Mesendoderm (in vitro differentiated cells): ENCODE data around the gene HDAC4.

Source experiments
- DNase-seq: peaks from one replicate; pipeline ENCODE4 v3.0.0; 2013
- H2AK5ac ChIP-seq: 2 replicates; pipeline ENCODE4 v1.6.1; 2013; ENCODE audit warnings: low read length, inconsistent platforms
- H2BK120ac ChIP-seq: 2 replicates; pipeline ENCODE4 v1.6.1; 2013; ENCODE audit warnings: low read depth, mild to moderate bottlenecking, low read length, moderate library complexity, mixed read lengths
- H2BK15ac ChIP-seq: replicated peaks from 2 replicates; pipeline ENCODE4 v1.6.1; 2013; ENCODE audit warnings: low read depth, mild to moderate bottlenecking, moderate library complexity
- H2BK5ac ChIP-seq: 2 replicates; pipeline ENCODE4 v1.6.1; 2013; ENCODE audit warnings: low read length, inconsistent platforms
- H3K18ac ChIP-seq: 2 replicates; pipeline ENCODE4 v1.6.1; 2013; ENCODE audit warnings: mild to moderate bottlenecking, low read length, mixed read lengths
- H3K23ac ChIP-seq: one replicate; pipeline ENCODE4 v1.6.1; 2013; ENCODE audit warnings: low read length
- H3K27ac ChIP-seq: 2 replicates; pipeline ENCODE4 v1.5.1; 2013; ENCODE audit warnings: low read depth, mild to moderate bottlenecking, inconsistent platforms, low read length, moderate library complexity
- H3K27me3 ChIP-seq: 2 replicates; pipeline ENCODE4 v1.6.1; 2013; ENCODE audit warnings: low read length, control low read depth, mild to moderate bottlenecking, inconsistent platforms; ENCODE audit not compliant: insufficient read depth, poor library complexity
- H3K36me3 ChIP-seq: 2 replicates; pipeline ENCODE4 v1.6.1; 2013; ENCODE audit warnings: low read length, inconsistent platforms; ENCODE audit not compliant: control insufficient read depth, insufficient read depth
- H3K4ac ChIP-seq: one replicate; pipeline ENCODE4 v1.6.1; 2013; ENCODE audit warnings: low read depth, mild to moderate bottlenecking, low read length, moderate library complexity
- H3K4me1 ChIP-seq: 2 replicates; pipeline ENCODE4 v1.6.1; 2013; ENCODE audit warnings: low read depth, low read length, inconsistent platforms; ENCODE audit not compliant: control insufficient read depth
- H3K4me2 ChIP-seq: 2 replicates; pipeline ENCODE4 v1.6.1; 2013; ENCODE audit warnings: low read length
- H3K4me3 ChIP-seq: 2 replicates; pipeline ENCODE4 v1.5.1; 2013; ENCODE audit warnings: mild to moderate bottlenecking, low read length
- H3K56ac ChIP-seq: one replicate; pipeline ENCODE4 v1.6.1; 2013; ENCODE audit warnings: low read length
- H3K79me1 ChIP-seq: 2 replicates; pipeline ENCODE4 v1.6.1; 2013; ENCODE audit warnings: low read length, inconsistent platforms
- H3K79me2 ChIP-seq: 2 replicates; pipeline ENCODE4 v1.6.1; 2013; ENCODE audit warnings: mild to moderate bottlenecking, low read length; ENCODE audit not compliant: control insufficient read depth, insufficient read depth
- H3K9ac ChIP-seq: 2 replicates; pipeline ENCODE4 v1.6.1; 2013; ENCODE audit warnings: low read length, inconsistent platforms
- H4K5ac ChIP-seq: one replicate; pipeline ENCODE4 v1.6.1; 2013; ENCODE audit warnings: low read length
- H4K8ac ChIP-seq: one replicate; pipeline ENCODE4 v1.6.1; 2013; ENCODE audit warnings: low read depth, mild to moderate bottlenecking, control low read depth, low read length, moderate library complexity
- WGBS: extraction: QIAGEN DNeasy Blood & Tissue Kit; methylation state at CpG from one replicate; pipeline ENCODE4 v1.1.7; 2013; ENCODE audit warnings: low lambda C conversion rate, missing lambda C conversion rate; ENCODE audit not compliant: insufficient coverage; ENCODE audit errors: extremely low coverage; 5-methylcytosine and 5-hydroxymethylcytosine counted together

HDAC4 gene

DNA sequence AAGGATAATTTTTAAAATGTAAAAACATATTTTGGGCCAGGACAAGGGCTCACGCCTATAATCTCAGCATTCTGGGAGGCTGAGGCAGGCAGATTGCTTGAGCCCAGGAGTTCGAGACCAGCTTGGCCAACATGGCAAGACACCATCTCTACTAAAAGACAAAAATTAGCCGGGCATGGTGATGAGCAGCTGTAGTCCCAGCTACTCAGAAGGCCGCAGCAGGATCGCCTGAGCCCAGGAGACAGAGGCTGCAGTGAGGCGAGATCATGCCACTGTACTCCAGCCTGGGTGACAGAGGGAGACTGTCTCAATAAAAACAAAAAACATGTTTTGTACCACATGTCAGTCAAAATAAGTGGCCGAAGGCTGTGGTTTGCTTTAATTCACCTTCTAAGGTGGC, 122.5 kb downstream of the HDAC4 start:
- no peak for DNase-seq
- H4K8ac ChIP-seq: no peak overlapping the region
- H2BK15ac ChIP-seq: no peak overlapping the region
- H3K23ac ChIP-seq: no peak overlapping the region
- peaks cover 11% of the 10 kb centered on the region for H3K79me1 ChIP-seq
- no peak overlapping the region for H3K4me3 ChIP-seq
- H2BK120ac ChIP-seq: no peak overlapping the region
- H3K27me3 ChIP-seq: no peaks in the 10 kb centered on the region
- WGBS: no CpG with 5 or more reads among the region's 7 CpGs
- H2BK5ac ChIP-seq: no peak overlapping the region
- no peak overlapping the region for H3K9ac ChIP-seq
- no peaks in the 10 kb centered on the region for H3K36me3 ChIP-seq
- no peak overlapping the region for H3K27ac ChIP-seq
- no peak overlapping the region for H2AK5ac ChIP-seq
- H3K18ac ChIP-seq: no peak overlapping the region
- no peaks in the 10 kb centered on the region for H3K4me1 ChIP-seq
- H3K4ac ChIP-seq: no peak overlapping the region
- no peak overlapping the region for H3K56ac ChIP-seq
- no peak overlapping the region for H4K5ac ChIP-seq
- peaks cover 9% of the 10 kb centered on the region for H3K79me2 ChIP-seq
- no peak overlapping the region for H3K4me2 ChIP-seq

DNA sequence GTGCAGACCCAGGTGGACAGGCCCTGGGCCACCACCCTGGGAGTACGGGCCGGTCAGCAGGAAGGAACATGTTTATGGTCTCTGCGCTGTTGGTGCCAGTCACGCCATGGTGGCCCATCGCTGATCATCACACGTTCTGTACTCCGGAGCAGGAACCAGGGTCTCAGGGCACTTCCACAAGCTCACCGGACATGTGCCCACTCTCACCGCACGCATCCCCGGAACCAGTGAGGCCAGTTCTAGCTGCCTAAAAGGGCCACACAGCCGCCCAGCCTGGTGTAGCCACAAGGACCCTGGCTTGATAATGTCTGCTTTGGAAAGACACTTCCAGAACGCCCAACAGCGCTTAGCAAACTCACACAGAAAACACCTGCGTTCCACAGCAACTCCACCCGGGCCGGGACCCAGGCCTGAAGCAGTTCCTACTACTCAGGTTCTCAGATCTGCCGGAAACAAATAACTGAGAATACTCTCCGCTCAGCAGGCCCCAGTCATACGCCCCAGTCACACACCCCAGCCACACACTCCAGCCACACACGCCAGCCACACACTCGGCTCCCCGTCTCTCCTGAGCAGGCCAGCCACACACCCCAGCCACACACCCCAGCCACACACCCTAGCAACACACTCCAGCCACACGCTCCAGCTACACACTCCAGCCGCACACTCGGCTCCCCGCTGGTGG, 123.3 kb downstream of the HDAC4 start:
- Histone ChIP-seq H2BK120ac (no peak overlapping the region), H3K4ac (no peak overlapping the region), H4K5ac (no peak overlapping the region), H3K27me3 (no peaks in the 10 kb centered on the region), H2BK15ac (no peak overlapping the region), H3K23ac (no peak overlapping the region), H3K79me2 (peaks cover 12% of the 10 kb centered on the region), H3K56ac (no peak overlapping the region), H3K4me1 (no peaks in the 10 kb centered on the region), H3K27ac (no peak overlapping the region), H3K36me3 (no peaks in the 10 kb centered on the region), H3K9ac (no peak overlapping the region), H2BK5ac (no peak overlapping the region), H4K8ac (no peak overlapping the region), H3K18ac (no peak overlapping the region), H3K4me2 (no peak overlapping the region), H3K79me1 (peaks cover 11% of the 10 kb centered on the region), H3K4me3 (no peak overlapping the region), H2AK5ac (no peak overlapping the region)
- DNase-seq: no peak
- WGBS: no CpG with 5 or more reads among the region's 27 CpGs

DNA sequence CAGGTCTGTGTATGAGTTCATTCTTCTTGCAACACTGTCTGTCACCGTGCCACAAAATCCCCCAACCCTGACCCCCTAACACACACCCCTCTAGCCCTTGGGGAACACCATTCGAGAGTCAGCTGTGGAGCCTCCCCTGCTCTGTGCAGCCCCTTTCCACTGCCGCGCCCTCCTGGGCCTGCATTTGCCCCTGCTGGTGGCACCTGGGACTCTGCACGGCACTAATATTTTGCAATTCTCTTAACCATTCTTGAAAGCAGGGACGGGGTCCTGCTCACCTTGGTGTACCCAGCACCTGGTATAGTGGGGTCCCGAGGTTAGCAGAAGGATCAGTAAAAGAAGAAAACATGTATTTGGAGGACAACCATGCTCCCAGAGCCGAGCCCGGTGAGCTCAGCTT, 124.0 kb downstream of the HDAC4 start:
- no peak overlapping the region for H3K23ac ChIP-seq
- H2BK5ac ChIP-seq: no peak overlapping the region
- no CpG with 5 or more reads among the region's 9 CpGs for WGBS
- no peak overlapping the region for H3K56ac ChIP-seq
- H3K18ac ChIP-seq: no peak overlapping the region
- no peak overlapping the region for H3K27ac ChIP-seq
- H3K79me2 ChIP-seq: peaks cover 12% of the 10 kb centered on the region
- peaks cover 10% of the 10 kb centered on the region for H3K79me1 ChIP-seq
- H3K4me1 ChIP-seq: no peaks in the 10 kb centered on the region
- no peaks in the 10 kb centered on the region for H3K36me3 ChIP-seq
- DNase-seq: no peak
- H3K9ac ChIP-seq: no peak overlapping the region
- no peak overlapping the region for H3K4me3 ChIP-seq
- H3K27me3 ChIP-seq: no peaks in the 10 kb centered on the region
- H2AK5ac ChIP-seq: no peak overlapping the region
- no peak overlapping the region for H3K4ac ChIP-seq
- H2BK120ac ChIP-seq: no peak overlapping the region
- no peak overlapping the region for H4K8ac ChIP-seq
- H3K4me2 ChIP-seq: no peak overlapping the region
- H2BK15ac ChIP-seq: no peak overlapping the region
- no peak overlapping the region for H4K5ac ChIP-seq

DNA sequence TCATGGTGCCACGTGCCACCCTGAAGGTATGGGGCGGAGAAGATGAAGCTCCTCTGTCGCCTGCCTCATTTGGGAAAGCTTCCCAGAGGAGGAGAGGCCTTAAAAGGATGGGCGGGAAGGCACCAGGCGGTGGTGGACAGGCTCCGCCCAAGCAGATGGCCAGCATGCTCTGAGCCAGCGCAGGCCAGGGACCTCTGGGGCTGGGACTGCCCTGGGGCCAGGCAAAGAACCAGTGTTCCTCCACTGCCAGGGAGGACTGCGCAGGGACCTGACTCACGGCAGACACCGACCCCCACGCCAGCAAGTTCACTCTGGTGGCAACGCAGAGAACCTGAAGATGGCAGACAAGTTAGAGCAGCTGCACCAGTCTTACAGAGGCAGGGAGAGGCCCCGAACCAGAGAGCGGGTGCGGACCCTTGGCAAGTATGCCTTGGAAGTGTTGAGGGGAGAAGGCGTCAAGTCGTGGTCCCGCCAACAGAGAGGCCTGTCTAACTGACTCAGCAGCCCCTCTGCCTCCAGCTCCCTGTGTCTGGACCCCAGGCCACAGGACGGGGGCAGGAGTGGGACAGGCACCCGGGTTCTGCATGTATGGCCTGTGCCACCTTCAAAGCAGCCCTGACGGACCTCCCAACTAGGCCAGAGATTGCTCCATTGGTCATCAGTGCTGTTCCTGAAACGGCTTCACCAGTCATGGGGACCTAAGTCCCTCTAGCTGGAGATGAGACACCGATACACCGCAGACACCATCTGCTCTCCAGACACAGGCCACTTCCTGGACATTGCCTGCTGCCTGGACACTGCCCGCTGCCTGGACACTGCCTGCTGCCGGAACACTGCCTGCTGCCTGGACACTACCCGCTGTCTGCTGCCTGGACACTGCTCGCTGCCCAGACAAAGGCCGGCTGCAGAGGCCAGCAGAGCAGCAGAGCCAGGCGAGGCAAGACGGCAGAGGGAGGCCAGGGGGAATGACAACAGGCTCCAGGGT, 124.7 kb downstream of the HDAC4 start:
- Histone ChIP-seq H2BK5ac (no peak overlapping the region), H3K79me2 (peaks cover 14% of the 10 kb centered on the region), H3K23ac (no peak overlapping the region), H3K56ac (no peak overlapping the region), H3K4me1 (no peaks in the 10 kb centered on the region), H3K36me3 (no peaks in the 10 kb centered on the region), H3K4me2 (no peak overlapping the region), H4K5ac (no peak overlapping the region), H3K79me1 (peaks cover 14% of the 10 kb centered on the region), H3K4ac (no peak overlapping the region), H3K9ac (no peak overlapping the region), H2AK5ac (no peak overlapping the region), H4K8ac (no peak overlapping the region), H3K18ac (no peak overlapping the region), H3K27ac (no peak overlapping the region), H3K27me3 (no peaks in the 10 kb centered on the region), H2BK120ac (no peak overlapping the region), H2BK15ac (no peak overlapping the region), H3K4me3 (no peak overlapping the region)
- WGBS: no CpG with 5 or more reads among the region's 31 CpGs
- DNase-seq: no peak

DNA sequence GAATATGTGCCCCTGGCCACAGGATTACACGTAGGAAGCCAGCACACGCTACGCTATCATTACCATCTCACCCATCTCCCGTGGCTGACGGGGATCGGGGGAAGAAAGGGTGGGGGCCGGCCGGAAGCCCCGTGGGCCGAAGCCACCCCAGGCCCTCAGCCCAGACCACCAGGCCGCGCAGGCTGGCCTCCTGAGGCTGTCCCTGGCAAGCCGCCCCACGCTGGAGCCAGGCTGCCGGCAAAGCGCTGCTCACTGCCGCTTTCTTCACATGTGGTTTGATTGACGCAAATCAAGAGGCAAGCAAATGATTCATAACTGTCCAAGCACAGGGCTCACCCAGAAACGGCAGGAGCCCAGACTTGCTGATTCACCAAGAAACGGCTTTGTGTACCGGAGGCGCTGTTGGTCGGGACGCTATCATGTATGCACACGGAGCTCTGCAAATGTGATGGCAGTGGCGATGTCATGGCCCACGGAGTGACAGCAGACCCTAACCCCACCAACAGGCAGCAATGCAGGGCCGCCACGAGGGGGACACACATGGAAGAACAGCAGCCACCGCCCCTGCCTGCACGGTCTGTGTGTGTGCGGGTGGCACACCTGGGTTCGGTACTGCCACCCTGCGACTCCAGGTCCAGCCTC, 125.7 kb downstream of the HDAC4 start:
- Histone ChIP-seq H2AK5ac (no peak overlapping the region), H3K4me2 (no peak overlapping the region), H4K8ac (no peak overlapping the region), H3K27me3 (no peaks in the 10 kb centered on the region), H3K4ac (no peak overlapping the region), H4K5ac (no peak overlapping the region), H3K4me3 (no peak overlapping the region), H3K36me3 (no peaks in the 10 kb centered on the region), H3K56ac (no peak overlapping the region), H3K18ac (no peak overlapping the region), H3K9ac (no peak overlapping the region), H3K27ac (no peak overlapping the region), H3K23ac (no peak overlapping the region), H3K79me1 (peaks cover 14% of the 10 kb centered on the region), H2BK15ac (no peak overlapping the region), H3K79me2 (peaks cover 16% of the 10 kb centered on the region), H3K4me1 (no peaks in the 10 kb centered on the region), H2BK5ac (no peak overlapping the region), H2BK120ac (no peak overlapping the region)
- no CpG with 5 or more reads among the region's 34 CpGs for WGBS
- DNase-seq: no peak
